K562 (cell line): ENCODE measurements around the gene IARS1. TPM values are rescaled to one million over a fixed set of nuclear protein-coding genes. Genes with fewer than 3 reads are reported as not detected.

Experiments used
- CHAMP1 ChIP-seq: fragments of 450-650 bp; IDR thresholded peaks from 2 replicates; pipeline ENCODE4 v1.6.1; 2016; ENCODE audit warnings: mild to moderate bottlenecking
- ETV5 ChIP-seq: sonication (generic); formaldehyde crosslinking; IDR thresholded peaks from 2 replicates; pipeline ENCODE4 v1.4.0; 2020; ENCODE audit warnings: low read depth, mild to moderate bottlenecking, missing genetic modification reagents
- FOS ChIP-seq: IDR thresholded peaks from 3 replicates; pipeline ENCODE4 v1.6.1; 2011; ENCODE audit not compliant: insufficient read length; ENCODE audit errors: extremely low read depth
- JUNB ChIP-seq: fragments of 450-650 bp; formaldehyde crosslinking; conservative IDR thresholded peaks from 2 replicates; pipeline ENCODE4 v1.4.0; 2020; ENCODE audit warnings: mild to moderate bottlenecking
- SFPQ ChIP-seq: fragments of 200-400 bp; formaldehyde crosslinking; IDR thresholded peaks from 2 replicates; pipeline ENCODE4 v1.6.1; 2017; ENCODE audit warnings: mild to moderate bottlenecking, low read depth, low read length, moderate library complexity
- SMAD1 ChIP-seq: fragments of 150-350 bp; IDR thresholded peaks from 2 replicates; pipeline ENCODE4 v1.6.1; 2014; ENCODE audit warnings: low read length, low read depth; ENCODE audit not compliant: partially characterized antibody
- TEAD2 ChIP-seq: fragments of 450-650 bp; IDR thresholded peaks from 2 replicates; pipeline ENCODE4 v1.6.1; 2016; ENCODE audit warnings: missing genetic modification characterization, control low read depth, missing compliant biosample characterization
- ZFX ChIP-seq: sonication (generic); formaldehyde crosslinking; IDR thresholded peaks from 2 replicates; pipeline ENCODE4 v1.8.0; 2022; ENCODE audit warnings: mild to moderate bottlenecking, missing genetic modification reagents, moderate library complexity
- ZKSCAN8 ChIP-seq: fragments of 200-800 bp; sonication (Bioruptor generic); IDR thresholded peaks from 2 replicates; pipeline ENCODE4 v1.6.1; 2016; ENCODE audit warnings: missing genetic modification characterization, missing compliant biosample characterization
- ZNF324 ChIP-seq: fragments of 250-450 bp; sonication (Bioruptor Pico); IDR thresholded peaks from 2 replicates; pipeline ENCODE4 v1.4.0; 2020; ENCODE audit warnings: mild to moderate bottlenecking
- polyA plus RNA-seq, 8 experiments: library from polyadenylated mRNA; depleted of rRNA in 4 of 8; stranded (reverse) in 5 of 8; unstranded in 3 of 8; fragments of >200 nt; fragmentation: Nextera tagmentation in 2 of 8; fragmentation: Illumina TruSeq in 1 of 8; extraction: Ambion mirVana in 2 of 8; extraction: Trizol in 1 of 8; gene quantifications; 2 replicates each; pipeline versions ENCODE4 v1.2.1 to v1.2.3, GENCODE V29; 2011 to 2014; ENCODE audit warnings: inconsistent platforms in 1 of 8, missing spikeins in 1 of 8
- total RNA-seq, 7 experiments: library from RNA; depleted of rRNA in 6 of 7; stranded (reverse); fragments of >200 nt in 6 of 7; fragmentation: Illumina TruSeq in 2 of 7; extraction: Trizol in 2 of 7; gene quantifications; 2 replicates each; pipeline versions ENCODE4 v1.2.1 to v1.2.3, GENCODE V29; 2011 to 2021; ENCODE audit warnings: low replicate concordance in 1 of 7
- TF ChIP-seq, protein P1 (sequence below), 2 experiments: IDR thresholded peaks; 2 replicates each; pipeline ENCODE4 v1.6.1; 2011; ENCODE audit warnings: borderline replicate concordance in 1 of 2, control low read depth in 1 of 2, low read depth in 1 of 2, low read length in 1 of 2, mild to moderate bottlenecking in 1 of 2, mixed read lengths in 1 of 2, moderate library complexity in 1 of 2; ENCODE audit not compliant: insufficient read depth in 1 of 2, insufficient read length in 1 of 2, poor library complexity in 1 of 2, severe bottlenecking in 1 of 2; ENCODE audit errors: extremely low read depth in 1 of 2
- TF ChIP-seq, protein P2 (sequence below): IDR thresholded peaks from 2 replicates; pipeline ENCODE4 v1.6.1; 2012; ENCODE audit warnings: low read depth, low read length, improper control_type of control experiment, borderline replicate concordance
- TF ChIP-seq, protein P3 (sequence below): fragments of 250-450 bp; sonication (Bioruptor Pico); IDR thresholded peaks from 2 replicates; pipeline ENCODE4 v1.4.0; 2020; ENCODE audit warnings: borderline replicate concordance
- TF ChIP-seq, protein P4 (sequence below): fragments of 450-650 bp; conservative IDR thresholded peaks from 2 replicates; pipeline ENCODE4 v1.6.1; 2016; ENCODE audit warnings: missing genetic modification characterization, low read depth, mild to moderate bottlenecking, missing compliant biosample characterization, moderate library complexity
- TF ChIP-seq, protein P5 (sequence below): fragments of 250-450 bp; sonication (Bioruptor Pico); IDR thresholded peaks from 2 replicates; pipeline ENCODE4 v1.4.0; 2020

IARS1 gene
- total and polyA plus RNA-seq, 9 of the 15 experiments (the other 6 are each of a cell fraction or from before 2014, with no cell fraction given), result 119 to 371 (median 234) TPM

DNA sequence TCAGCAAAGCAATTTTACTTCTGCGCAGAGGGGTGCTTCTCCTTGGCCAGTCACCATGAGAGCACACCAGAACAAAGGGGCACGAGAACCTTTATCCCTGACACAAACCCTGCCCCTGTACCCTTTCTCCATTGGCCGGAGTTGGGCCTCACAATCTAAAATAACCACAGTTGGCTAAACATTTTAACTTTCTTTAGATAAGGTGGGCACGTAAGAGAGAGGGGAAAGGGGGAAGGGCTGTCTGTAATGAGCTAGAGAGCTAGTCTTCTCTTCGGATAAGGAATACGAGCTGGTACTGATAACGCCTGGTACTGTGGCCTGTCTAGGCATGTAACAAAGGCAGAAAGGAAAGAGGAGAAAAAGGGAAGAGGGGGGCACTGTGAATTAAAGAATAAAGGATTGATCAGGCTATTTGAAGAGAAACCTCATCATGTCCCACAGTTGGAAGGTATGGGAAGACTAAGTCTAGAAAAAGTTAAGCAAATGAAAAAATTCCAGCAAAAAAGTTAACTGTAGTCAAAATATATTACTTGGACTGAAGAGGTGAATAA lies 1.8 kb upstream of the IARS1 start (continued):
- TF ChIP-seq, protein P1, sequence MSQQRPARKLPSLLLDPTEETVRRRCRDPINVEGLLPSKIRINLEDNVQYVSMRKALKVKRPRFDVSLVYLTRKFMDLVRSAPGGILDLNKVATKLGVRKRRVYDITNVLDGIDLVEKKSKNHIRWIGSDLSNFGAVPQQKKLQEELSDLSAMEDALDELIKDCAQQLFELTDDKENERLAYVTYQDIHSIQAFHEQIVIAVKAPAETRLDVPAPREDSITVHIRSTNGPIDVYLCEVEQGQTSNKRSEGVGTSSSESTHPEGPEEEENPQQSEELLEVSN (IDR thresholded peaks at IDR 0.05; ENCODE audit: borderline replicate concordance in 1 of 2, extremely low read depth in 1 of 2, insufficient read depth in 1 of 2, insufficient read length in 1 of 2, low read depth in 1 of 2, low read length in 1 of 2, poor library complexity in 1 of 2, severe bottlenecking in 1 of 2), result no peak
- TF ChIP-seq FOS (no peak), SMAD1 (peak; percentile 29), TEAD2 (tag) (no peak), SFPQ (no peak), ZFX (no peak), CHAMP1 (no peak), ETV5 (no peak), ZKSCAN8 (no peak; the same call in 1 of the 2 replicates), JUNB (CRISPR knock-in tag) (no peak), ZNF324 (no peak)
- TF ChIP-seq, protein P2, sequence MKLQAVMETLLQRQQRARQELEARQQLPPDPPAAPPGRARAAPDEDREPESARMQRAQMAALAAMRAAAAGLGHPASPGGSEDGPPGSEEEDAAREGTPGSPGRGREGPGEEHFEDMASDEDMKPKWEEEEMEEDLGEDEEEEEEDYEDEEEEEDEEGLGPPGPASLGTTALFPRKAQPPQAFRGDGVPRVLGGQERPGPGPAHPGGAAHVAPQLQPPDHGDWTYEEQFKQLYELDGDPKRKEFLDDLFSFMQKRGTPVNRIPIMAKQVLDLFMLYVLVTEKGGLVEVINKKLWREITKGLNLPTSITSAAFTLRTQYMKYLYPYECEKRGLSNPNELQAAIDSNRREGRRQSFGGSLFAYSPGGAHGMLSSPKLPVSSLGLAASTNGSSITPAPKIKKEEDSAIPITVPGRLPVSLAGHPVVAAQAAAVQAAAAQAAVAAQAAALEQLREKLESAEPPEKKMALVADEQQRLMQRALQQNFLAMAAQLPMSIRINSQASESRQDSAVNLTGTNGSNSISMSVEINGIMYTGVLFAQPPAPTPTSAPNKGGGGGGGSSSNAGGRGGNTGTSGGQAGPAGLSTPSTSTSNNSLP, result no peak
- TF ChIP-seq, protein P3, sequence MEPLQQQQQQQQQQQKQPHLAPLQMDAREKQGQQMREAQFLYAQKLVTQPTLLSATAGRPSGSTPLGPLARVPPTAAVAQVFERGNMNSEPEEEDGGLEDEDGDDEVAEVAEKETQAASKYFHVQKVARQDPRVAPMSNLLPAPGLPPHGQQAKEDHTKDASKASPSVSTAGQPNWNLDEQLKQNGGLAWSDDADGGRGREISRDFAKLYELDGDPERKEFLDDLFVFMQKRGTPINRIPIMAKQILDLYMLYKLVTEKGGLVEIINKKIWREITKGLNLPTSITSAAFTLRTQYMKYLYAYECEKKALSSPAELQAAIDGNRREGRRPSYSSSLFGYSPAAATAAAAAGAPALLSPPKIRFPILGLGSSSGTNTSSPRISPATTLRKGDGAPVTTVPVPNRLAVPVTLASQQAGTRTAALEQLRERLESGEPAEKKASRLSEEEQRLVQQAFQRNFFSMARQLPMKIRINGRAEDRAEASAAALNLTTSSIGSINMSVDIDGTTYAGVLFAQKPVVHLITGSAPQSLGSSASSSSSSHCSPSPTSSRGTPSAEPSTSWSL (CRISPR knock-in tag), result no peak
- TF ChIP-seq, protein P4, sequence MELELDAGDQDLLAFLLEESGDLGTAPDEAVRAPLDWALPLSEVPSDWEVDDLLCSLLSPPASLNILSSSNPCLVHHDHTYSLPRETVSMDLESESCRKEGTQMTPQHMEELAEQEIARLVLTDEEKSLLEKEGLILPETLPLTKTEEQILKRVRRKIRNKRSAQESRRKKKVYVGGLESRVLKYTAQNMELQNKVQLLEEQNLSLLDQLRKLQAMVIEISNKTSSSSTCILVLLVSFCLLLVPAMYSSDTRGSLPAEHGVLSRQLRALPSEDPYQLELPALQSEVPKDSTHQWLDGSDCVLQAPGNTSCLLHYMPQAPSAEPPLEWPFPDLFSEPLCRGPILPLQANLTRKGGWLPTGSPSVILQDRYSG, result no peak
- TF ChIP-seq, protein P5, sequence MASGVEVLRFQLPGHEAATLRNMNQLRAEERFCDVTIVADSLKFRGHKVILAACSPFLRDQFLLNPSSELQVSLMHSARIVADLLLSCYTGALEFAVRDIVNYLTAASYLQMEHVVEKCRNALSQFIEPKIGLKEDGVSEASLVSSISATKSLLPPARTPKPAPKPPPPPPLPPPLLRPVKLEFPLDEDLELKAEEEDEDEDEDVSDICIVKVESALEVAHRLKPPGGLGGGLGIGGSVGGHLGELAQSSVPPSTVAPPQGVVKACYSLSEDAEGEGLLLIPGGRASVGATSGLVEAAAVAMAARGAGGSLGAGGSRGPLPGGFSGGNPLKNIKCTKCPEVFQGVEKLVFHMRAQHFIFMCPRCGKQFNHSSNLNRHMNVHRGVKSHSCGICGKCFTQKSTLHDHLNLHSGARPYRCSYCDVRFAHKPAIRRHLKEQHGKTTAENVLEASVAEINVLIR, result no peak
